Left forelimb (tissue), 1 donor: Measurements from ENCODE around the gene TRAPPC2.
"Not testable (repeated sequence)": the region's sequence is repeated elsewhere in the genome, so short reads cannot be mapped to it uniquely, and the experiment has no call there.

ENCODE experiments used
- DNase-seq: peaks from one replicate; pipeline ENCODE4 v3.0.0-alpha.2; 2018; ENCODE audit warnings: low spot score

The TRAPPC2 gene

GRCh38 chrX:13747836-13748235 lies 13.4 kb upstream of the TRAPPC2 start:
- no peak for DNase-seq

- no peak for DNase-seq
These were observed 8.2 kb upstream of the TRAPPC2 start for GRCh38 chrX:13742397-13743176.

GRCh38 chrX:13741695-13742094 lies 7.3 kb upstream of the TRAPPC2 start:
- no peak for DNase-seq

GRCh38 chrX:13733506-13733905 lies 914 bp downstream of the TRAPPC2 start:
- DNase-seq = no peak

GRCh38 chrX:13732246-13733067 lies 2.0 kb downstream of the TRAPPC2 start:
- no peak for DNase-seq

GRCh38 chrX:13730523-13730922 lies 3.9 kb downstream of the TRAPPC2 start:
- DNase-seq = not testable (repeated sequence)

- not testable (repeated sequence) for DNase-seq
These were observed 7.8 kb downstream of the TRAPPC2 start for GRCh38 chrX:13726583-13726982.

GRCh38 chrX:13724878-13725277 lies 9.5 kb downstream of the TRAPPC2 start:
- not testable (repeated sequence) for DNase-seq

GRCh38 chrX:13721819-13722519 lies 12.5 kb downstream of the TRAPPC2 start:
- no peak for DNase-seq

GRCh38 chrX:13721371-13721770 lies 13.0 kb downstream of the TRAPPC2 start:
- DNase-seq = no peak

- DNase-seq = no peak
These were observed 15.1 kb downstream of the TRAPPC2 start for GRCh38 chrX:13719192-13719856.

- no peak for DNase-seq
These were observed 16.5 kb downstream of the TRAPPC2 start for GRCh38 chrX:13717700-13718472.

GRCh38 chrX:13716905-13717304 lies 17.5 kb downstream of the TRAPPC2 start:
- DNase-seq = no peak

GRCh38 chrX:13716455-13716854 lies 18.0 kb downstream of the TRAPPC2 start:
- DNase-seq = no peak

- no peak for DNase-seq
These were observed 23.3 kb downstream of the TRAPPC2 start for GRCh38 chrX:13711141-13711540.

- DNase-seq = no peak
These were observed 30.8 kb downstream of the TRAPPC2 start for GRCh38 chrX:13703589-13703988.

GRCh38 chrX:13703135-13703534 lies 31.3 kb downstream of the TRAPPC2 start:
- DNase-seq = no peak

GRCh38 chrX:13702111-13702789 lies 32.2 kb downstream of the TRAPPC2 start:
- no peak for DNase-seq

GRCh38 chrX:13700380-13700779 lies 34.0 kb downstream of the TRAPPC2 start:
- DNase-seq = no peak

GRCh38 chrX:13699183-13699826 lies 35.1 kb downstream of the TRAPPC2 start:
- DNase-seq = no peak
